GM18517 (cell line): ENCODE results near the gene HTR3A.

Experiments
- ATAC-seq: cut with Tn5 transposase; IDR thresholded peaks from one replicate; pipeline ENCODE4 v1.9.1; 2021; ENCODE audit warnings: mild to moderate bottlenecking, moderate library complexity; ENCODE audit not compliant: unreplicated experiment

Gene HTR3A

GRCh38 chr11:114016986-114017385 is 42.1 kb downstream of the HTR3A start:
- no peak for ATAC-seq

- ATAC-seq: no peak
These were observed 42.8 kb downstream of the HTR3A start for GRCh38 chr11:114017723-114018122.

GRCh38 chr11:114019046-114019445 is 44.1 kb downstream of the HTR3A start:
- ATAC-seq: no peak

- no peak for ATAC-seq
These were observed 44.7 kb downstream of the HTR3A start for GRCh38 chr11:114019574-114019973.

GRCh38 chr11:114025329-114025907 is 50.5 kb downstream of the HTR3A start:
- no peak for ATAC-seq

GRCh38 chr11:114026355-114026754 is 51.4 kb downstream of the HTR3A start:
- ATAC-seq: no peak

GRCh38 chr11:114027391-114027790 is 52.5 kb downstream of the HTR3A start:
- ATAC-seq: no peak

- ATAC-seq: no peak
These were observed 53.0 kb downstream of the HTR3A start for GRCh38 chr11:114027926-114028325.

GRCh38 chr11:114031246-114031966 is 56.5 kb downstream of the HTR3A start:
- no peak for ATAC-seq

GRCh38 chr11:114031967-114032320 is 57.0 kb downstream of the HTR3A start:
- no peak for ATAC-seq

- no peak for ATAC-seq
These were observed 58.2 kb downstream of the HTR3A start for GRCh38 chr11:114033066-114033465.

- no peak for ATAC-seq
These were observed 58.7 kb downstream of the HTR3A start for GRCh38 chr11:114033572-114033971.

GRCh38 chr11:114034956-114035355 is 60.0 kb downstream of the HTR3A start:
- no peak for ATAC-seq

GRCh38 chr11:114036147-114036811 is 61.4 kb downstream of the HTR3A start:
- no peak for ATAC-seq

GRCh38 chr11:114036958-114037357 is 62.0 kb downstream of the HTR3A start:
- no peak for ATAC-seq

GRCh38 chr11:114039551-114039950 is 64.6 kb downstream of the HTR3A start:
- ATAC-seq: no peak
